Testis (tissue), 3 donors: ENCODE results near the gene FLT3LG. TPM values are rescaled to one million over a fixed set of nuclear protein-coding genes. Genes with fewer than 3 reads are reported as not detected.

ENCODE experiments used
- DNase-seq: peaks from one replicate; pipeline ENCODE4 v3.0.0-alpha.2; 2019
- H3K27ac ChIP-seq, 2 donors: fragments of 200-600 bp; sonication (generic); one replicate each; pipeline ENCODE4 v1.5.1; 2019
- H3K27me3 ChIP-seq: fragments of 200-600 bp; sonication (generic); one replicate; pipeline ENCODE4 v1.5.1; 2019
- H3K36me3 ChIP-seq: fragments of 200-600 bp; sonication (generic); one replicate; pipeline ENCODE4 v1.5.1; 2017; ENCODE audit warnings: low read depth; ENCODE audit errors: missing control alignments
- H3K4me1 ChIP-seq: fragments of 200-600 bp; sonication (generic); one replicate; pipeline ENCODE4 v1.5.1; 2019
- H3K4me3 ChIP-seq, 2 donors: fragments of 200-600 bp; sonication (generic); one replicate each; pipeline ENCODE4 v1.5.1; 2017 to 2019
- H3K9me3 ChIP-seq: fragments of 200-600 bp; sonication (generic); one replicate; pipeline ENCODE4 v1.5.1; 2017
- POLR2A ChIP-seq: fragments of 450-650 bp; IDR thresholded peaks from one replicate; pipeline ENCODE4 v1.6.1; 2017; ENCODE audit warnings: antibody characterized with exemption, mild to moderate bottlenecking, moderate library complexity
- WGBS, 2 donors: methylation state at CpG; one replicate each; pipeline ENCODE4 v1.1.5; 2018; 5-methylcytosine and 5-hydroxymethylcytosine counted together
- intact Hi-C: fragments of 100-400 bp; cut with DNase I; formaldehyde crosslinking; loops from one replicate; pipeline ENCODE4 v1.15.1; 2023; ENCODE audit warnings: low total_unique reads
- microRNA counts, 2 donors: library from miRNA; unstranded; fragments of <30 nt; microRNA quantifications; one replicate each; lab custom pipeline; 2016
- microRNA-seq, 2 donors: library from miRNA; unstranded; fragments of <30 nt; microRNA quantifications; one replicate each; pipeline ENCODE4, GENCODE V29; 2016; ENCODE audit warnings: borderline number of aligned reads in 2 of 2, borderline replicate concordance in 1 of 2
- polyA plus RNA-seq: library from polyadenylated mRNA; stranded (reverse); fragments of 350-450 nt; fragmentation: Illumina TruSeq; extraction: RNeasy Lipid Tissue Mini Kit (QIAGEN cat#74804); gene quantifications from one replicate; pipeline ENCODE4 v1.2.3, GENCODE V29; 2014; ENCODE audit warnings: low read depth, low replicate concordance; ENCODE audit not compliant: insufficient read depth
- small RNA-seq, 2 donors: library from RNA; depleted of rRNA; stranded (forward); fragments of <200 nt; gene quantifications; one replicate each; pipeline ENCODE3, GENCODE V24; 2016
- total RNA-seq, 2 donors: library from RNA; depleted of rRNA; stranded (reverse); fragments of >200 nt; gene quantifications; one replicate each; pipeline ENCODE4 v1.2.3, GENCODE V29; 2016
- TF ChIP-seq, protein P1 (sequence below), 3 experiments: fragments of 450-650 bp in 2 of 3; fragments of 200-600 bp in 1 of 3; sonication (generic) in 1 of 3; IDR thresholded peaks; one replicate each; pipeline ENCODE4 v1.5.1; 2016 to 2019; ENCODE audit warnings: antibody characterized with exemption in 3 of 3, mild to moderate bottlenecking in 2 of 3, moderate library complexity in 1 of 3

FLT3LG gene
- total and polyA plus RNA-seq, 3 donors from 2014 or later, result 3.0 to 7.1 (median 4.6) TPM

DNA sequence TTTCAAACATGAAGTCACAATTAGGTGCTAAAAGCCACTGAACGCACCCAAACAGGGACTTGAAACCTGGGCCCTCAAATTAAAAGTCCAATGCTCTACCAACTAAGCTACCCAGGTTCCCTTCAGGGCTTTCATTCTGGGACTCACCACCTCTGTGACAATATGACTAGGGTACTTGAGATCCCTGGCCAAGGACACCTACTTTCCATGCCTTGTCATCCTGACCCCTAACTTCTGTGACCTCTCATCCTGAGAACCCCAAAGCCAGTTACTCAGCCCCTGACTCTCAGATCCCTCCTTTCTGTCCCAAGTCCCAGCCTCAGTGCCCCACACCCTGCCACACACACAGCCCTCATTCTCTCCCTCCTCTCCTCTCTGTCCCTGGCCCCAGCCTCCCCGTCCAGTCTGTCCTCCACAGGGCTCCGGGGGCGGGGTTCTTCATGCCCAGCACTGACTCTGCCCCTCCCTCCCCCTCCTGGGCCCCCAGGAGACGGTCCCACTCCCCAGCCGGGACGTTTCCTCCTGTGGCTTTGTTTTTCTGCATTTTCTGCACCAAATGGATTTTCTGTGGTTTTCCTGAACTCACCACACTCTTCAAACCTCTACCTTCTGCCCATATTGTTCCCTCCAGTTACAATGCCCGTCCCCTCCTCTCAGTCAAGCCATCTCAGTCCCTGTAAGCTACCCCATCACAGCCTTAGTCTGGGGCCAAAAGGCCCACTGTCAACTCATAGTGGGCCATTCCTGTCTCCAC, 60.8 kb downstream of the FLT3LG start:
- intact Hi-C loops, result no loop called here
- no peak for DNase-seq
- Histone ChIP-seq H3K9me3 (no peaks in the 10 kb centered on the region), H3K27me3 (no peaks in the 10 kb centered on the region), H3K36me3 (no peaks in the 10 kb centered on the region), H3K27ac (no peak overlapping the region), H3K4me3 (peak overlapping the region; percentile 51 to 66), H3K4me1 (peaks cover 7% of the 10 kb centered on the region)
- 62 to 65% methylated on average over 8 of the region's 8 CpGs for WGBS, 2 donors
- TF ChIP-seq, protein P1, sequence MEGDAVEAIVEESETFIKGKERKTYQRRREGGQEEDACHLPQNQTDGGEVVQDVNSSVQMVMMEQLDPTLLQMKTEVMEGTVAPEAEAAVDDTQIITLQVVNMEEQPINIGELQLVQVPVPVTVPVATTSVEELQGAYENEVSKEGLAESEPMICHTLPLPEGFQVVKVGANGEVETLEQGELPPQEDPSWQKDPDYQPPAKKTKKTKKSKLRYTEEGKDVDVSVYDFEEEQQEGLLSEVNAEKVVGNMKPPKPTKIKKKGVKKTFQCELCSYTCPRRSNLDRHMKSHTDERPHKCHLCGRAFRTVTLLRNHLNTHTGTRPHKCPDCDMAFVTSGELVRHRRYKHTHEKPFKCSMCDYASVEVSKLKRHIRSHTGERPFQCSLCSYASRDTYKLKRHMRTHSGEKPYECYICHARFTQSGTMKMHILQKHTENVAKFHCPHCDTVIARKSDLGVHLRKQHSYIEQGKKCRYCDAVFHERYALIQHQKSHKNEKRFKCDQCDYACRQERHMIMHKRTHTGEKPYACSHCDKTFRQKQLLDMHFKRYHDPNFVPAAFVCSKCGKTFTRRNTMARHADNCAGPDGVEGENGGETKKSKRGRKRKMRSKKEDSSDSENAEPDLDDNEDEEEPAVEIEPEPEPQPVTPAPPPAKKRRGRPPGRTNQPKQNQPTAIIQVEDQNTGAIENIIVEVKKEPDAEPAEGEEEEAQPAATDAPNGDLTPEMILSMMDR (IDR thresholded peaks at IDR 0.05), result no peak
- no peak for TF ChIP-seq POLR2A

MicroRNAs within 50 kb of the gene (microRNA counts, 767-probe panel; counts per million panel counts)
- 8,946 to 9,690 counts per million in 2 donors for microRNA hsa-miR-150-5p (lab: Ali Mortazavi, UCI)

Small RNA genes within 50 kb of the gene (microRNA-seq; reads per million reads assigned to microRNA genes)
- gene MIR150, result 363 to 453 reads per million in 2 donors

Small RNA genes within 50 kb of the gene (small RNA-seq; reads per million reads assigned to genes)
- gene COX6CP7 (0 reads per million in 2 donors), gene MIR150 (4.8 to 20.6 reads per million in 2 donors), gene SNORD32A (0 reads per million in 2 donors), gene SNORD33 (0 reads per million in 2 donors), gene SNORD34 (0 reads per million in 2 donors), gene SNORD35A (0 reads per million in 2 donors), gene SNORD35B (0 reads per million in 2 donors)

Other genes starting within 250 kb of the FLT3LG start
- gene SLC6A16, start 149.0 kb upstream of the FLT3LG start, total RNA-seq, result 10 to 100 TPM; 47.0 to 51.9 TPM
- 311 TPM for gene SLC6A16, start 149.0 kb upstream of the FLT3LG start, polyA plus RNA-seq
- gene CD37, start 138.8 kb upstream of the FLT3LG start, total RNA-seq, result 10 to 100 TPM; 12.6 to 16.2 TPM
- gene CD37, start 138.8 kb upstream of the FLT3LG start, polyA plus RNA-seq, result 23.2 TPM
- 10 to 100 TPM; 12.6 to 20.8 TPM for gene TEAD2, start 111.8 kb upstream of the FLT3LG start, total RNA-seq
- 29.6 TPM for gene TEAD2, start 111.8 kb upstream of the FLT3LG start, polyA plus RNA-seq
- gene DKKL1, start 110.3 kb upstream of the FLT3LG start, total RNA-seq, result 100 to 1,000 TPM; 145 to 190 TPM
- gene DKKL1, start 110.3 kb upstream of the FLT3LG start, polyA plus RNA-seq, result 487 TPM
- gene KASH5, start 86.0 kb upstream of the FLT3LG start, total RNA-seq, result 100 to 1,000 TPM in 1 of 2 donors, 10 to 100 TPM in 1; 72.8 to 102 TPM
- gene KASH5, start 86.0 kb upstream of the FLT3LG start, polyA plus RNA-seq, result 121 TPM
- gene PTH2, start 50.8 kb upstream of the FLT3LG start, total RNA-seq, result not detected
- gene PTH2, start 50.8 kb upstream of the FLT3LG start, polyA plus RNA-seq, result not detected
- under 1 TPM; 0.24 to 0.62 TPM for gene GFY, start 48.8 kb upstream of the FLT3LG start, total RNA-seq
- gene GFY, start 48.8 kb upstream of the FLT3LG start, polyA plus RNA-seq, result 0.80 TPM
- gene SLC17A7, start 32.7 kb upstream of the FLT3LG start, total RNA-seq, result 1 to 10 TPM; 2.2 to 2.7 TPM
- gene SLC17A7, start 32.7 kb upstream of the FLT3LG start, polyA plus RNA-seq, result 3.2 TPM
- gene PIH1D1, start 22.4 kb upstream of the FLT3LG start, total RNA-seq, result 10 to 100 TPM; 45.9 to 49.6 TPM
- 55.3 TPM for gene PIH1D1, start 22.4 kb upstream of the FLT3LG start, polyA plus RNA-seq
- 10 to 100 TPM; 22.4 to 24.7 TPM for gene ALDH16A1, start 21.0 kb upstream of the FLT3LG start, total RNA-seq
- gene ALDH16A1, start 21.0 kb upstream of the FLT3LG start, polyA plus RNA-seq, result 8.5 TPM
- 1,000 to 10,000 TPM; 1,063 to 1,721 TPM for gene RPL13A, start 13.4 kb downstream of the FLT3LG start, total RNA-seq
- gene RPL13A, start 13.4 kb downstream of the FLT3LG start, polyA plus RNA-seq, result 1,193 TPM
- gene RPS11, start 22.2 kb downstream of the FLT3LG start, total RNA-seq, result 1,000 to 10,000 TPM; 1,958 to 3,437 TPM
- gene RPS11, start 22.2 kb downstream of the FLT3LG start, polyA plus RNA-seq, result 2,108 TPM
- gene FCGRT, start 38.4 kb downstream of the FLT3LG start, total RNA-seq, result 10 to 100 TPM; 52.8 to 76.9 TPM
- gene FCGRT, start 38.4 kb downstream of the FLT3LG start, polyA plus RNA-seq, result 130 TPM
- gene RCN3, start 53.8 kb downstream of the FLT3LG start, total RNA-seq, result 10 to 100 TPM; 19.9 TPM
- gene RCN3, start 53.8 kb downstream of the FLT3LG start, polyA plus RNA-seq, result 42.1 TPM
- 100 to 1,000 TPM; 145 to 151 TPM for gene NOSIP, start 106.3 kb downstream of the FLT3LG start, total RNA-seq
- gene NOSIP, start 106.3 kb downstream of the FLT3LG start, polyA plus RNA-seq, result 241 TPM
- gene PRRG2, start 107.1 kb downstream of the FLT3LG start, total RNA-seq, result 1 to 10 TPM in 1 of 2 donors, under 1 TPM in 1; 0.71 to 1.9 TPM
- 3.0 TPM for gene PRRG2, start 107.1 kb downstream of the FLT3LG start, polyA plus RNA-seq
- 10 to 100 TPM; 32.8 to 33.1 TPM for gene PRR12, start 117.0 kb downstream of the FLT3LG start, total RNA-seq
- gene PRR12, start 117.0 kb downstream of the FLT3LG start, polyA plus RNA-seq, result 15.7 TPM
- gene RRAS, start 165.9 kb downstream of the FLT3LG start, total RNA-seq, result 10 to 100 TPM; 39.3 to 41.5 TPM
- 69.2 TPM for gene RRAS, start 165.9 kb downstream of the FLT3LG start, polyA plus RNA-seq
- gene SCAF1, start 168.0 kb downstream of the FLT3LG start, total RNA-seq, result 10 to 100 TPM; 70.8 to 78.1 TPM
- gene SCAF1, start 168.0 kb downstream of the FLT3LG start, polyA plus RNA-seq, result 51.4 TPM
- gene IRF3, start 191.6 kb downstream of the FLT3LG start, total RNA-seq, result 10 to 100 TPM; 50.1 to 51.6 TPM
- 34.9 TPM for gene IRF3, start 191.6 kb downstream of the FLT3LG start, polyA plus RNA-seq
- 10 to 100 TPM; 11.3 to 19.3 TPM for gene BCL2L12, start 191.7 kb downstream of the FLT3LG start, total RNA-seq
- 17.3 TPM for gene BCL2L12, start 191.7 kb downstream of the FLT3LG start, polyA plus RNA-seq
- 100 to 1,000 TPM; 192 to 272 TPM for gene PRMT1, start 203.1 kb downstream of the FLT3LG start, total RNA-seq
- 201 TPM for gene PRMT1, start 203.1 kb downstream of the FLT3LG start, polyA plus RNA-seq
- gene ADM5, start 215.4 kb downstream of the FLT3LG start, total RNA-seq, result 1 to 10 TPM; 2.9 to 5.0 TPM
- gene ADM5, start 215.4 kb downstream of the FLT3LG start, polyA plus RNA-seq, result 2.2 TPM
- gene CPT1C, start 216.9 kb downstream of the FLT3LG start, total RNA-seq, result 1 to 10 TPM; 8.8 to 9.8 TPM
- 17.1 TPM for gene CPT1C, start 216.9 kb downstream of the FLT3LG start, polyA plus RNA-seq